RCC 7860 (cell line): ENCODE data around the gene TRAM2.

ENCODE experiments used
- DNase-seq: peaks from one replicate; pipeline ENCODE4 v3.0.0-alpha.2; 2015; ENCODE audit warnings: low spot score
- FAIRE-seq: peaks from 2 replicates; lab custom pipeline; 2012; peaks lifted over from hg19 to GRCh38; lab: Jason Lieb, UNC

TRAM2 gene

GRCh38 chr6:52534363-52534762 lies 42.5 kb downstream of the TRAM2 start:
- DNase-seq (no peak), FAIRE-seq (no peak)

- FAIRE-seq (no peak), DNase-seq (peak; percentile 25)
These were observed 43.4 kb downstream of the TRAM2 start for GRCh38 chr6:52533491-52533890.

- FAIRE-seq, result no peak
- no peak for DNase-seq
These were observed 44.4 kb downstream of the TRAM2 start for GRCh38 chr6:52532457-52532856.

GRCh38 chr6:52531834-52532233 lies 45.0 kb downstream of the TRAM2 start:
- FAIRE-seq (no peak), DNase-seq (no peak)

GRCh38 chr6:52531396-52531795 lies 45.5 kb downstream of the TRAM2 start:
- no peak for FAIRE-seq
- DNase-seq, result no peak

GRCh38 chr6:52530351-52530750 lies 46.5 kb downstream of the TRAM2 start:
- DNase-seq (no peak), FAIRE-seq (no peak)

GRCh38 chr6:52529311-52529710 lies 47.5 kb downstream of the TRAM2 start:
- DNase-seq, result no peak
- FAIRE-seq, result no peak

- DNase-seq, result no peak
- no peak for FAIRE-seq
These were observed 49.4 kb downstream of the TRAM2 start for GRCh38 chr6:52527436-52527835.

GRCh38 chr6:52526634-52527033 lies 50.2 kb downstream of the TRAM2 start:
- DNase-seq, result peak; percentile 10
- no peak for FAIRE-seq

- FAIRE-seq (no peak), DNase-seq (no peak)
These were observed 51.9 kb downstream of the TRAM2 start for GRCh38 chr6:52524918-52525317.

- no peak for DNase-seq
These were observed 53.3 kb downstream of the TRAM2 start for GRCh38 chr6:52523378-52524142.

GRCh38 chr6:52522655-52523054 lies 54.2 kb downstream of the TRAM2 start:
- FAIRE-seq (no peak), DNase-seq (no peak)

More at GRCh38 chr6:52523378-52524142, 53.3 kb downstream of the TRAM2 start:
- FAIRE-seq, result no peak

GRCh38 chr6:52522151-52522626 lies 54.7 kb downstream of the TRAM2 start:
- FAIRE-seq (no peak), DNase-seq (no peak)

- FAIRE-seq (no peak), DNase-seq (no peak)
These were observed 57.2 kb downstream of the TRAM2 start for GRCh38 chr6:52519618-52520017.

GRCh38 chr6:52518279-52518945 lies 58.4 kb downstream of the TRAM2 start:
- no peak for FAIRE-seq
- no peak for DNase-seq

- DNase-seq (peak; percentile 92), FAIRE-seq (peak; percentile 84)
These were observed 59.2 kb downstream of the TRAM2 start for GRCh38 chr6:52517502-52518278.

- DNase-seq (no peak), FAIRE-seq (no peak)
These were observed 59.9 kb downstream of the TRAM2 start for GRCh38 chr6:52516943-52517342.

- FAIRE-seq, result no peak
- DNase-seq, result no peak
These were observed 60.6 kb downstream of the TRAM2 start for GRCh38 chr6:52516269-52516668.

GRCh38 chr6:52515219-52515960 lies 61.5 kb downstream of the TRAM2 start:
- no peak for DNase-seq
- no peak for FAIRE-seq

- DNase-seq (peak; percentile 58), FAIRE-seq (no peak)
These were observed 62.3 kb downstream of the TRAM2 start for GRCh38 chr6:52514514-52514913.

GRCh38 chr6:52513896-52514295 lies 63.0 kb downstream of the TRAM2 start:
- no peak for DNase-seq
- FAIRE-seq, result no peak
